NOMO-1 treated with DMSO at 0.1 percent for 48 hours (cell line): ENCODE measurements around the gene PGGHG.

Experiments used
- DNase-seq: peaks from one replicate; lab custom pipeline; 2025; ENCODE audit not compliant: unreplicated experiment; lab: John Stamatoyannopoulos, UW

The PGGHG gene

GRCh38 chr11:344836-345578, 56.1 kb downstream of the PGGHG start:
- no peak for DNase-seq
